Measurements from ENCODE around the gene SLC18B1.

DNA sequence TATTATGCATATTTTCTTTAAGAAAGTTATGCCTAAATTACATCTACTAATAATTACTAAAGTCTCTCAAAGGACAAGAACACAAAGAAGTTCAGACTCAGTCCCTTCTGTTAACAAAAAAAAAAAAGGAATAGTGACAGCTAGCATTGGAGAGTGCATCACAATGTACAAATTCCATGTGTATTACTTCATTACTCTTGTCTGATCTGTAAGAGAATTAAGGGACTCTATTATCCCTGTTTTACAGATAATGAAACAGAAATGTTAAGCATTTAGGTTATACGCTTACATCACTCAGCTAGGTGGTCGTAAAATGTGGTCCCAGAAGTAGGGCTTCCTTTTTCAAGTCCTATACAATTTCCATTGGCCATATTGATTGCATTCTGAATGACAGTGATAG is 67.4 kb downstream of the SLC18B1 start:
- TF ChIP-seq, protein P1, sequence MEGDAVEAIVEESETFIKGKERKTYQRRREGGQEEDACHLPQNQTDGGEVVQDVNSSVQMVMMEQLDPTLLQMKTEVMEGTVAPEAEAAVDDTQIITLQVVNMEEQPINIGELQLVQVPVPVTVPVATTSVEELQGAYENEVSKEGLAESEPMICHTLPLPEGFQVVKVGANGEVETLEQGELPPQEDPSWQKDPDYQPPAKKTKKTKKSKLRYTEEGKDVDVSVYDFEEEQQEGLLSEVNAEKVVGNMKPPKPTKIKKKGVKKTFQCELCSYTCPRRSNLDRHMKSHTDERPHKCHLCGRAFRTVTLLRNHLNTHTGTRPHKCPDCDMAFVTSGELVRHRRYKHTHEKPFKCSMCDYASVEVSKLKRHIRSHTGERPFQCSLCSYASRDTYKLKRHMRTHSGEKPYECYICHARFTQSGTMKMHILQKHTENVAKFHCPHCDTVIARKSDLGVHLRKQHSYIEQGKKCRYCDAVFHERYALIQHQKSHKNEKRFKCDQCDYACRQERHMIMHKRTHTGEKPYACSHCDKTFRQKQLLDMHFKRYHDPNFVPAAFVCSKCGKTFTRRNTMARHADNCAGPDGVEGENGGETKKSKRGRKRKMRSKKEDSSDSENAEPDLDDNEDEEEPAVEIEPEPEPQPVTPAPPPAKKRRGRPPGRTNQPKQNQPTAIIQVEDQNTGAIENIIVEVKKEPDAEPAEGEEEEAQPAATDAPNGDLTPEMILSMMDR (conservative IDR thresholded peaks at IDR 0.05; ENCODE audit: low read length) = no peak
- TF ChIP-seq EZH2phosphoT487 (IDR thresholded peaks at IDR 0.05; ENCODE audit: borderline replicate concordance, low read depth, low read length) = no peak
